ENCODE data around the gene PSG5. TPM values are rescaled to one million over a fixed set of nuclear protein-coding genes. Genes with fewer than 3 reads are reported as not detected.

Gene PSG5
- not detected in 2 replicates for total RNA-seq

GRCh38 chr19:43186311-43186935 lies at the start of gene PSG5:
Gene PSG5 (minus strand): TSS chr19:43186536. CDS start chr19:43186405, 131 bp downstream.

GRCh38 chr19:43205471-43206105 lies 19.3 kb upstream of the PSG5 start, which contains the start of gene PSG4:
Gene PSG4 (minus strand): TSS chr19:43205638. CDS start chr19:43205536, 102 bp downstream.

Other genes starting within 250 kb of the PSG5 start
- not detected in 2 replicates for gene PSG7, start 249.3 kb downstream of the PSG5 start, total RNA-seq
- gene PSG11, start 160.1 kb downstream of the PSG5 start, total RNA-seq, result not detected in 2 replicates
- not detected in 2 replicates for gene PSG2, start 103.8 kb downstream of the PSG5 start, total RNA-seq
- gene PSG4, start 19.1 kb upstream of the PSG5 start, total RNA-seq, result not detected in 2 replicates
- not detected in 2 replicates for gene PSG9, start 83.0 kb upstream of the PSG5 start, total RNA-seq
- not detected in 2 replicates for gene CD177, start 167.2 kb upstream of the PSG5 start, total RNA-seq
- not detected in 2 replicates for gene TEX101, start 228.4 kb upstream of the PSG5 start, total RNA-seq

All from epithelial cell of umbilical artery (primary cell).